ENCODE data around the gene METTL25B.

The METTL25B gene

GRCh38 chr1:156727926-156728598, at the start of gene METTL25B:
Gene METTL25B (plus strand): TSS chr1:156728469. CDS start chr1:156729105, 636 bp downstream.
- peak; percentile 67 for DNase-seq (ENCODE audit: low read depth)

- no peak for DNase-seq (ENCODE audit: low read depth)
Observed at GRCh38 chr1:156680056-156680455, 48.2 kb upstream of the METTL25B start.

- no peak for DNase-seq (ENCODE audit: low read depth)
Observed at GRCh38 chr1:156681196-156681960, 46.9 kb upstream of the METTL25B start.

GRCh38 chr1:156682166-156682890, 45.9 kb upstream of the METTL25B start:
- DNase-seq (ENCODE audit: low read depth), result no peak

- DNase-seq (ENCODE audit: low read depth), result peak; percentile 82
Observed at GRCh38 chr1:156684227-156684782, 44.0 kb upstream of the METTL25B start.

GRCh38 chr1:156689035-156689952, 39.0 kb upstream of the METTL25B start:
- DNase-seq (ENCODE audit: low read depth), result peak; percentile 78

GRCh38 chr1:156689953-156690674, 38.2 kb upstream of the METTL25B start:
- DNase-seq (ENCODE audit: low read depth), result no peak

- DNase-seq (ENCODE audit: low read depth), result no peak
Observed at GRCh38 chr1:156690675-156691036, 37.6 kb upstream of the METTL25B start.

GRCh38 chr1:156691191-156691590, 37.1 kb upstream of the METTL25B start:
- no peak for DNase-seq (ENCODE audit: low read depth)

GRCh38 chr1:156691665-156692440, 36.4 kb upstream of the METTL25B start:
- no peak for DNase-seq (ENCODE audit: low read depth)

GRCh38 chr1:156692441-156692924, 35.8 kb upstream of the METTL25B start:
- DNase-seq (ENCODE audit: low read depth), result no peak

- DNase-seq (ENCODE audit: low read depth), result no peak
Observed at GRCh38 chr1:156692925-156693847, 35.1 kb upstream of the METTL25B start.

- no peak for DNase-seq (ENCODE audit: low read depth)
Observed at GRCh38 chr1:156693848-156694689, 34.2 kb upstream of the METTL25B start.

- DNase-seq (ENCODE audit: low read depth), result no peak
Observed at GRCh38 chr1:156694690-156694962, 33.6 kb upstream of the METTL25B start.

- DNase-seq (ENCODE audit: low read depth), result no peak
Observed at GRCh38 chr1:156696755-156697154, 31.5 kb upstream of the METTL25B start.

GRCh38 chr1:156697481-156697880, 30.8 kb upstream of the METTL25B start:
- DNase-seq (ENCODE audit: low read depth), result no peak

- no peak for DNase-seq (ENCODE audit: low read depth)
Observed at GRCh38 chr1:156698995-156699394, 29.3 kb upstream of the METTL25B start.

Measured in amniotic epithelial cell (primary cell).